ENCODE data around the gene MYO3A.

Gene MYO3A

DNA sequence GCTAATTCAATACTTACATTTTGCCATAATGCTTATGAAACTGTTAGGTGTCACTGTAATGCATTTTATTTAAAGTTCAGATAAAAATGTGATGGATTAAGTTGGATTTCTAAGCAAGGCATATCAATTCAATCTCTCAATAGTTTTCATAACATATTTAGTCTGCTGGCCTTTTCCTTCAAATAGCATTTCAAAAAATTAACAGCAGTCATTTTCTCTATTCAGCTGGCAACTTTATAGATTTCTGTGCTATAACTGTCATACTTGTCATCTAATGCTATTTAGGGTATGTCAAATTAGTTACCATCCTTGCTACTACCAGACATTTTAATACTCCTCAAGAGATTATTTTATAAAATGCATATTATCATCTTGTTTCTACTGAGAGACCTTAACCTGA is 286.9 kb downstream of the MYO3A start:
- no peaks in the 10 kb centered on the region for H3K27me3 ChIP-seq (ENCODE audit: insufficient read depth, low read length)
- H3K36me3 ChIP-seq (ENCODE audit: insufficient read depth, low read length): no peaks in the 10 kb centered on the region
- no peaks in the 10 kb centered on the region for H3K9me3 ChIP-seq (ENCODE audit: low read length)
- H3F3A ChIP-seq (ENCODE audit: insufficient read depth, low read length): no peaks in the 10 kb centered on the region
- H3K79me2 ChIP-seq (ENCODE audit: insufficient read depth, low read length): no peaks in the 10 kb centered on the region
- no peaks in the 10 kb centered on the region for H4K20me1 ChIP-seq (ENCODE audit: insufficient read depth, low read length)
- H3K9me2 ChIP-seq (ENCODE audit: low read depth, low read length): no peaks in the 10 kb centered on the region
- H2AFZ ChIP-seq (ENCODE audit: low read length): no peak overlapping the region
- no peak overlapping the region for H3K27ac ChIP-seq (ENCODE audit: low read depth, low read length, poor library complexity, severe bottlenecking)
- H3K4me3 ChIP-seq (ENCODE audit: low read depth, low read length, poor library complexity, severe bottlenecking): no peak overlapping the region
- no peaks in the 10 kb centered on the region for H3K4me1 ChIP-seq (ENCODE audit: insufficient read depth, low read length, severe bottlenecking)
- H3K4me2 ChIP-seq (ENCODE audit: low read length): no peak overlapping the region
- H3K9ac ChIP-seq (ENCODE audit: low read length): no peak overlapping the region
- TF ChIP-seq EZH2 (IDR thresholded peaks at IDR 0.05; ENCODE audit: borderline replicate concordance, low read length): no peak
- TF ChIP-seq, protein P1, sequence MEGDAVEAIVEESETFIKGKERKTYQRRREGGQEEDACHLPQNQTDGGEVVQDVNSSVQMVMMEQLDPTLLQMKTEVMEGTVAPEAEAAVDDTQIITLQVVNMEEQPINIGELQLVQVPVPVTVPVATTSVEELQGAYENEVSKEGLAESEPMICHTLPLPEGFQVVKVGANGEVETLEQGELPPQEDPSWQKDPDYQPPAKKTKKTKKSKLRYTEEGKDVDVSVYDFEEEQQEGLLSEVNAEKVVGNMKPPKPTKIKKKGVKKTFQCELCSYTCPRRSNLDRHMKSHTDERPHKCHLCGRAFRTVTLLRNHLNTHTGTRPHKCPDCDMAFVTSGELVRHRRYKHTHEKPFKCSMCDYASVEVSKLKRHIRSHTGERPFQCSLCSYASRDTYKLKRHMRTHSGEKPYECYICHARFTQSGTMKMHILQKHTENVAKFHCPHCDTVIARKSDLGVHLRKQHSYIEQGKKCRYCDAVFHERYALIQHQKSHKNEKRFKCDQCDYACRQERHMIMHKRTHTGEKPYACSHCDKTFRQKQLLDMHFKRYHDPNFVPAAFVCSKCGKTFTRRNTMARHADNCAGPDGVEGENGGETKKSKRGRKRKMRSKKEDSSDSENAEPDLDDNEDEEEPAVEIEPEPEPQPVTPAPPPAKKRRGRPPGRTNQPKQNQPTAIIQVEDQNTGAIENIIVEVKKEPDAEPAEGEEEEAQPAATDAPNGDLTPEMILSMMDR (IDR thresholded peaks at IDR 0.05; ENCODE audit: low read length): no peak

- TF ChIP-seq, protein P1 (IDR thresholded peaks at IDR 0.05; ENCODE audit: low read length): no peak
- no peak for TF ChIP-seq EZH2 (IDR thresholded peaks at IDR 0.05; ENCODE audit: borderline replicate concordance, low read length)
- Histone ChIP-seq H2AFZ (ENCODE audit: low read length) (no peak overlapping the region), H3K9me3 (ENCODE audit: low read length) (no peaks in the 10 kb centered on the region), H3K9ac (ENCODE audit: low read length) (no peak overlapping the region), H3K4me3 (ENCODE audit: low read depth, low read length, poor library complexity, severe bottlenecking) (no peak overlapping the region), H3K27ac (ENCODE audit: low read depth, low read length, poor library complexity, severe bottlenecking) (no peak overlapping the region), H3F3A (ENCODE audit: insufficient read depth, low read length) (no peaks in the 10 kb centered on the region), H3K9me2 (ENCODE audit: low read depth, low read length) (no peaks in the 10 kb centered on the region), H3K27me3 (ENCODE audit: insufficient read depth, low read length) (no peaks in the 10 kb centered on the region), H3K4me1 (ENCODE audit: insufficient read depth, low read length, severe bottlenecking) (no peaks in the 10 kb centered on the region), H3K36me3 (ENCODE audit: insufficient read depth, low read length) (no peaks in the 10 kb centered on the region), H3K4me2 (ENCODE audit: low read length) (no peak overlapping the region), H4K20me1 (ENCODE audit: insufficient read depth, low read length) (no peaks in the 10 kb centered on the region), H3K79me2 (ENCODE audit: insufficient read depth, low read length) (no peaks in the 10 kb centered on the region)
These were observed 287.5 kb downstream of the MYO3A start for GRCh38 chr10:26221541-26221940.

GRCh38 chr10:26222563-26222962 is 288.5 kb downstream of the MYO3A start:
- H3K4me2 ChIP-seq (ENCODE audit: low read length): no peak overlapping the region
- H3K36me3 ChIP-seq (ENCODE audit: insufficient read depth, low read length): no peaks in the 10 kb centered on the region
- H3K9ac ChIP-seq (ENCODE audit: low read length): no peak overlapping the region
- H3F3A ChIP-seq (ENCODE audit: insufficient read depth, low read length): no peaks in the 10 kb centered on the region
- H2AFZ ChIP-seq (ENCODE audit: low read length): no peak overlapping the region
- no peaks in the 10 kb centered on the region for H4K20me1 ChIP-seq (ENCODE audit: insufficient read depth, low read length)
- H3K27me3 ChIP-seq (ENCODE audit: insufficient read depth, low read length): no peaks in the 10 kb centered on the region
- H3K27ac ChIP-seq (ENCODE audit: low read depth, low read length, poor library complexity, severe bottlenecking): no peak overlapping the region
- H3K79me2 ChIP-seq (ENCODE audit: insufficient read depth, low read length): no peaks in the 10 kb centered on the region
- H3K9me3 ChIP-seq (ENCODE audit: low read length): no peaks in the 10 kb centered on the region
- no peaks in the 10 kb centered on the region for H3K4me1 ChIP-seq (ENCODE audit: insufficient read depth, low read length, severe bottlenecking)
- H3K9me2 ChIP-seq (ENCODE audit: low read depth, low read length): no peaks in the 10 kb centered on the region
- no peak overlapping the region for H3K4me3 ChIP-seq (ENCODE audit: low read depth, low read length, poor library complexity, severe bottlenecking)
- TF ChIP-seq, protein P1 (IDR thresholded peaks at IDR 0.05; ENCODE audit: low read length): no peak
- TF ChIP-seq EZH2 (IDR thresholded peaks at IDR 0.05; ENCODE audit: borderline replicate concordance, low read length): no peak
